DMS 273 (cell line): ENCODE measurements around the gene SUGCT.

ENCODE experiments used
- DNase-seq: peaks from one replicate; lab custom pipeline; 2025; ENCODE audit not compliant: unreplicated experiment; lab: John Stamatoyannopoulos, UW

SUGCT gene

GRCh38 chr7:40549372-40550039, 414.7 kb downstream of the SUGCT start:
- no peak for DNase-seq

GRCh38 chr7:40551685-40552576, 417.1 kb downstream of the SUGCT start:
- DNase-seq = no peak

DNA sequence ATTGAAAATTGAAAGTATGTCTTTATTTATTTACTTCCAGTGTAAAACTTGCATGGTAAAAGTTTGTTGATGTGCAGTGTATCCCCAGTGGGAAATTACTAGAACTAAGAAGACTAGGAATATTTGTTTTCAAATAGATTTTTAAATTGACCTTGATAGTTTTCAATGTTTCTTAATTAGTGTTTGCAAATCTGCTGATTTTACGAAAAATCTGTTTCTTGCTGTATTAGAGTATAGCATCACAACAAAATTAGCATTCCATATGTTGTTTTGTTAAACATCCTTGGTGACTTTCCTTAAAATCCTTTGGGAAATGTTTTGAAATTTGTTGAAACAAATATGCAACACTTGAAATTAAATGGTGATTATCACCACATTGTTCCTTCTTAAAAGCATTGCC, 425.9 kb downstream of the SUGCT start:
- DNase-seq = no peak

DNA sequence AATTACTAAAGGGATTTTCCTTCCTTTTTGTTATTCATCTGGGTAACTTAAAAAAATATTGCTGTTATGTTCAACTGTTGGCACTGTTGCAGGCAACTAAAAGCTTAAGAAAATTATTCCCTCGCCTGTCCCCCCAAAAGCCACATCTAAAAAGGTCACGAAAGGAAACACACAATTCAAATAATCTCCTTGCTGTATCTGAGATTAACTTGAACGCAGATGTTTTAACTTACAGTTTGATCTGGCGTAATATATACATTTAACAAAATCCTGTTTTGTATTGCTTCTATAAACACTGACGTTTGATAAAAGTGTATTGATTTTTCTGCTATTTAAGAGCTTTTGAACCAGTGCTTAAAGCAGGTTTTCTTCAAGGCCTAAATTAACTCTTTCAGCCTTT, 432.1 kb downstream of the SUGCT start:
- DNase-seq = no peak

DNA sequence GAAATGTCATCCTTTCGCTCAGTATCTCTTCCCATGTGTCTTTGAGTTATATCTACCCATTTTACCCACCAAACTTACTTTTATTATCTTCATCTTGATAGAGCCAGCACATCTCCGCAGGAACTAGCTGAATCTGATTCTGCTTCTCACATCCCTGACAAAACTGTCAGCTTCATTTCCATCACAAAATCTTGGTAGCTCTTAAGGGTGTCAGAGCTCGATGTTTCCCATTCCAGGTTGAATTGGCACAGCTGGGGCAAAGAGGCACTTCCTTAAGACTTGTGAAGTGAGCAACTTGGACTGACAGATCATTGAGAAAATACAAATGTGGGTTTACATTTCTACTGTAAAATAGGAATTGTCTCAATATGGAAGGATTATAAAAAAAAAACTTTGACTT, 434.5 kb downstream of the SUGCT start:
- no peak for DNase-seq

- no peak for DNase-seq
Measured at GRCh38 chr7:40570223-40570622, 435.4 kb downstream of the SUGCT start.

DNA sequence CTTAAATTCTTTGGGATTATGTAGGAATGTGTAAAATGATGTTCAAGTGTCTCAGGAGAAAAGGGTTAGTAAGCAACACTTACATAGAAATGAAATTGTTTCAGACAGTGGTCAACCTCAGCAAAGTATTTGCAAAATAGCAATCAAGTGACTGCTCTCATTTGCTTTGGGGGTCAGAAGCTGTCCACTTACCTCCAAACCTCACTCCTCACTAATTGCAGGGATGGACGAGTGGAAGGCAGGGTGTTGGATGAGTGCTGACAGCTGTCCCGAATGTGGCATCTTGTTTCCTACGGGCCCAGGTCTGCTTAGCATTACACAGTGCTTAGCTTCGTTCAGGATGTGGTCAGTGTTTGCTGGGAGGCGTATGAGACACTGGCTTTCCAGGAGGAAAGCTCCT, 437.0 kb downstream of the SUGCT start:
- DNase-seq = no peak

DNA sequence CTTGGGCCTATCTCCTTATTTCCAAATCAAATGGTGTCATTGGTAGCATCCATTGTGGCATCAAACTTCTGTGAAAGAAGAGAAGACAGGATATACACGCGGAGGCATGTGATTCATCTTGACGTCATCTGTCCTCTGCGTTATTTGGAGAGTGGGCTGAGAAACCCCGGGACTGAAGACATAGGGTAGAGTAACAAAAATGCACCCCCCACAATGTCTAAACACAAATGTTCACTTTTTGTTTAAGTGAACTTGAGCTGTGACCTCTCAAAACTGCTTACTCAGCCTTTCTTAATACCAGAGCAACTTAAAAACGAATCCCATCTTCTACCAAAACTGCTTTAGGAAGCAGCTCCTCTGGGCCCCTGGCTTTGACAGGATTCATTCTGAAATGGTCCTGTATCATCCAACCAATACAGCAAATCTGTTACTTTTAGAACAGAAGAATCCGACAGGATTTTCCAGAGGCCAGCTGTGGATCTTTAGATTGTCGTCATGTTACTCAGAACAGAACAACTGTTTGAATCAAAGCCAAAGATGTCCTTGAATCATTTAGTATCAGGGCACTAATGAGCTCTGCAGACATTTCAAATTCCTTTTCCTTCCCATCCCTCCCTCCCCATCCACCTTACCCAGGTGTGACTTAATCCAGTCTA, 438.1 kb downstream of the SUGCT start:
- no peak for DNase-seq

- no peak for DNase-seq
Measured at GRCh38 chr7:40579401-40579800, 444.6 kb downstream of the SUGCT start.

DNA sequence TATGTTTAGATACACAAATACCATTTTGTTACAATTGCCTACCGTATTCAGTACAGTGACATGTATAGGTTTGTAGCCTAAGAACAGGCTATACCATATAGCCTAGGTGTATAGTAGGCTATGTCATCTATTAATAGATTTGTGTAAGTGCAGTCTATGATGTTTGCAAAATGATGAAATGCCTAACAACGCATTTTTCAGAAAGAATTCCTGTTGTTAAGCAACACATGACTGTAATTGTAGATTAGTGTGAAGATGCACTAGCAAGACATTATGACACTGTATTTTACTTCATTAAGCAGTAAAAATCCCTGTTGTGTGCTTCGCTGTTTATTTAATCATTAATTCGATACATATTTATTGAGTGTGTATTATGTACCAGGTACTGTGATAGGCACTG, 446.0 kb downstream of the SUGCT start:
- DNase-seq = no peak

DNA sequence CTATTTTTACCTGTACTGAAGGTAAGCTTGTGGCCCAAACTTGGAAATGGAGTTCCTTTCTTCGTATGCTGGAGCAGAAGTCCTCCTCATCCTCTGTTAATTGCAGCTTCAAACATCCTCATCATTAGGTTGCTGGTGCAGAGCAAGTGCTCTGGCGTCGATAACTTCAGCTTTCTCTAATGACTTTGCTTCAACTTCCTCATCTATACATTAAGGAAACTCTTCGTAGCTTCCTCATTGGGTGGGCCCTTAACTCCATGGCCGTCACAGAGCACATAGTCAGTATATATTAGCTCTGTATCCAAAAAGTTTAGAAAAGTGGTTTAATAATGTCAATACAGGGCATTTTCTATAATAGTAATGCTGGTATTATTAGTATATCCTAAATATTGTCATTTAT, 447.7 kb downstream of the SUGCT start:
- no peak for DNase-seq

GRCh38 chr7:40583667-40584444, 449.1 kb downstream of the SUGCT start:
- DNase-seq = no peak

GRCh38 chr7:40584667-40585433, 450.0 kb downstream of the SUGCT start:
- DNase-seq = no peak

GRCh38 chr7:40586197-40586596, 451.4 kb downstream of the SUGCT start:
- no peak for DNase-seq

GRCh38 chr7:40587419-40587818, 452.6 kb downstream of the SUGCT start:
- DNase-seq = no peak

GRCh38 chr7:40595129-40595528, 460.3 kb downstream of the SUGCT start:
- no peak for DNase-seq

DNA sequence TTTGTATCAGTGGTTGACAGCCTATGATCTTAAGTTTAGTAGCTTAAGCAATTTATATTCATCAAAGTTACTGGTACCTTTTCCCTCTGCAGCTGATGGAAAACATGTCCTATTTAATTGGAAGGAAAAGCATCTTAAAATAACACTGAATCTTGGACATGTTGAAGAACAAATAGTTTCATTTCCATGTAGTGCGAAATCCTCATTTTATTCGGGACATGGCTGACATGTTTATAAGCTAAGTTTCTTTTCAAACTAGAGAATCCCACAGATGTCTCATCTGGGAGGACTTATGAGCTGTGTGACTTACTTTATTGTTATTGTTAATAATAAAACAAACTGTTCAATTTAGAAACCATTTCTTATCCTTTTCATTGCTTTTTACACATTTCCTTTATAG, 461.0 kb downstream of the SUGCT start:
- no peak for DNase-seq

DNA sequence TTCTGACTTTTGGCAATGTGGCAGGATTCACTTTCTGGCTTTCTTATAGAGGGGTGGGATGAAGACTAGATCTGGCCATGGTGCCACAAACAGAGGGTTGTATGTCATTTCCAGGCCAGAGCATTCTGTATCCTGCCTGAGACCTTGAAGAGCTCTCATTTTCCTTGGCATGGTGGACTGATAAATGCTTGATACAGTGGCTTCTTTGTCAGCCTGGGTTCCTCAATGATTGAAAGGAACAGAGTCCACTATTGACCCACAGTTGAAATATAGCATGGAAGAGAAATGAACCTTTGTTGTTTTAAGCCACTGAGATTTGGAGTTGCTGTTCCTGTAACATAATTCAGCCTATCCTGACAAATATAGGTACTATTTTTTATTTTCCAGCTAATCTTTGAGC, 462.7 kb downstream of the SUGCT start:
- no peak for DNase-seq

- no peak for DNase-seq
Measured at GRCh38 chr7:40598915-40599314, 464.1 kb downstream of the SUGCT start.

GRCh38 chr7:40599836-40600235, 465.0 kb downstream of the SUGCT start:
- DNase-seq = no peak
